Kidney epithelial cell (primary cell): ENCODE measurements around the gene RASL11B. TPM values are rescaled to one million over a fixed set of nuclear protein-coding genes. Genes with fewer than 3 reads are reported as not detected.

Source experiments
- DNase-seq: peaks from one replicate; pipeline ENCODE4 v3.0.0-alpha.2; 2010; ENCODE audit warnings: low read depth
- H3K27me3 ChIP-seq: 2 replicates; pipeline ENCODE4 v1.6.0; 2011; ENCODE audit warnings: low read length; ENCODE audit not compliant: control insufficient read depth, insufficient read depth
- H3K36me3 ChIP-seq: 2 replicates; pipeline ENCODE4 v1.5.1; 2011; ENCODE audit warnings: low read length; ENCODE audit not compliant: control insufficient read depth, insufficient read depth
- H3K4me3 ChIP-seq: 2 replicates; pipeline ENCODE4 v1.5.1; 2011; ENCODE audit warnings: low read depth, mild to moderate bottlenecking, control low read depth, low read length
- total RNA-seq: library from RNA; depleted of rRNA; stranded (reverse); fragments of >200 nt; gene quantifications from 2 replicates; pipeline ENCODE4 v1.2.3, GENCODE V29; 2015
- TF ChIP-seq, protein P1 (sequence below): IDR thresholded peaks from 2 replicates; pipeline ENCODE4 v1.5.1; 2011; ENCODE audit warnings: mild to moderate bottlenecking, moderate library complexity, low read length, control low read depth, inconsistent platforms; ENCODE audit not compliant: insufficient read depth, poor library complexity, severe bottlenecking

RASL11B gene
- total RNA-seq, 1 donor from 2014 or later = 0.67 TPM

GRCh38 chr4:52889778-52890520 lies 27.8 kb downstream of the RASL11B start:
- no peak for DNase-seq
- H3K4me3 ChIP-seq = no peak overlapping the region
- H3K27me3 ChIP-seq = no peaks in the 10 kb centered on the region
- H3K36me3 ChIP-seq = no peaks in the 10 kb centered on the region
- TF ChIP-seq, protein P1, sequence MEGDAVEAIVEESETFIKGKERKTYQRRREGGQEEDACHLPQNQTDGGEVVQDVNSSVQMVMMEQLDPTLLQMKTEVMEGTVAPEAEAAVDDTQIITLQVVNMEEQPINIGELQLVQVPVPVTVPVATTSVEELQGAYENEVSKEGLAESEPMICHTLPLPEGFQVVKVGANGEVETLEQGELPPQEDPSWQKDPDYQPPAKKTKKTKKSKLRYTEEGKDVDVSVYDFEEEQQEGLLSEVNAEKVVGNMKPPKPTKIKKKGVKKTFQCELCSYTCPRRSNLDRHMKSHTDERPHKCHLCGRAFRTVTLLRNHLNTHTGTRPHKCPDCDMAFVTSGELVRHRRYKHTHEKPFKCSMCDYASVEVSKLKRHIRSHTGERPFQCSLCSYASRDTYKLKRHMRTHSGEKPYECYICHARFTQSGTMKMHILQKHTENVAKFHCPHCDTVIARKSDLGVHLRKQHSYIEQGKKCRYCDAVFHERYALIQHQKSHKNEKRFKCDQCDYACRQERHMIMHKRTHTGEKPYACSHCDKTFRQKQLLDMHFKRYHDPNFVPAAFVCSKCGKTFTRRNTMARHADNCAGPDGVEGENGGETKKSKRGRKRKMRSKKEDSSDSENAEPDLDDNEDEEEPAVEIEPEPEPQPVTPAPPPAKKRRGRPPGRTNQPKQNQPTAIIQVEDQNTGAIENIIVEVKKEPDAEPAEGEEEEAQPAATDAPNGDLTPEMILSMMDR = no peak

GRCh38 chr4:52890521-52890791 lies 28.3 kb downstream of the RASL11B start:
- DNase-seq = no peak

GRCh38 chr4:52891743-52892142 lies 29.6 kb downstream of the RASL11B start:
- no peak for DNase-seq
- TF ChIP-seq, protein P1 = no peak
- Histone ChIP-seq H3K4me3 (no peak overlapping the region), H3K27me3 (no peaks in the 10 kb centered on the region), H3K36me3 (no peaks in the 10 kb centered on the region)

More at GRCh38 chr4:52890521-52890791, 28.3 kb downstream of the RASL11B start:
- Histone ChIP-seq H3K36me3 (no peaks in the 10 kb centered on the region), H3K27me3 (no peaks in the 10 kb centered on the region), H3K4me3 (no peak overlapping the region)
- TF ChIP-seq, protein P1 = no peak

DNA sequence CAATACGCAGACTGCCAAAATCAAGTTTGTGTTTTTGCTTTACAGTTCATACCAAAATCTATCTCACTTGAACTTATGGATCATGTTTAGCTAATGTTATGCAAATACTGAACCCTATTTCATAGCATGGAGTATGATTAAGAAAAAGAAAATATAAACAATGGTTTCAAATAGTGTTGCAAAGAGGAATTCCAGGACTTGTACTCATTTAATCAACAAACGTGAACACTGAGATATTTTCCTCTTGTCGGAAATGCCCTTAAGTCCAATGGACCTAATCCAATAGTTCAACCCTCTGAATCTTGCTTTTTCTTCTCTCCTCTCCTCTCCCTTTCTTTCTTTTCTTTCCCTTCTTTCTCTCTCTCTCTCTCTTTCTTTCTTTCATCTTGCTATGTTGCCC lies 30.8 kb downstream of the RASL11B start:
- TF ChIP-seq, protein P1 = no peak
- no peak overlapping the region for H3K4me3 ChIP-seq
- no peaks in the 10 kb centered on the region for H3K36me3 ChIP-seq
- H3K27me3 ChIP-seq = no peaks in the 10 kb centered on the region
- DNase-seq = no peak

- no peaks in the 10 kb centered on the region for H3K36me3 ChIP-seq
- no peaks in the 10 kb centered on the region for H3K27me3 ChIP-seq
- TF ChIP-seq, protein P1 = no peak
- DNase-seq = no peak
- no peak overlapping the region for H3K4me3 ChIP-seq
Observed at GRCh38 chr4:52894443-52894842, 32.3 kb downstream of the RASL11B start.

DNA sequence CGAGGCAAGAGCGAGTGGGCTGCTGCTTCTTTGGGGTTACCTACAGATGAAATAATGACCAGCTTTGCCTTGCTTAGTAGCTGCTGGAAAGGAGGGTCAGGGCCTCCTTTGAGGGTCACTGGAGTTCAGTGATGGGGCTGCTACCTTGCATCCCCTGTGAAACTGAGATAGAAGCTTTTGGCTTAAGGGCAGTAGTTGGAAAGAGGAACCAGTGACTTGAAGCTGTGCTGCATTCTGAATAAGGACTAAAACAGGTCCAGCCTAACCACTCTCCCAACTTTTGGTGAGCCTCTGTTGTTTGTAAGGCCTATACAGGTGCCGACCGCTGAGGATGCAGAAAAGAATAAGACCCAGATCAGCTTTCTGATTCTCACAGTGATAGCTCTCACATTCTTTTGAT lies 41.2 kb downstream of the RASL11B start:
- DNase-seq = no peak
- Histone ChIP-seq H3K27me3 (no peaks in the 10 kb centered on the region), H3K36me3 (no peaks in the 10 kb centered on the region), H3K4me3 (no peak overlapping the region)
- TF ChIP-seq, protein P1 = no peak
